Subcutaneous adipose tissue (tissue), 4 donors: ENCODE data around the gene KIF5C. TPM values are rescaled to one million over a fixed set of nuclear protein-coding genes. Genes with fewer than 3 reads are reported as not detected.

Experiments used
- CTCF ChIP-seq: fragments of 450-650 bp; IDR thresholded peaks from one replicate; pipeline ENCODE4 v1.5.1; 2016; ENCODE audit warnings: low read depth, mild to moderate bottlenecking, control low read depth, antibody characterized with exemption, moderate library complexity
- total RNA-seq, 4 donors: library from RNA; depleted of rRNA; stranded (reverse); fragments of >200 nt; gene quantifications; one replicate each; pipeline ENCODE4 v1.1.0, GENCODE V29; 2016

Gene KIF5C
- total RNA-seq, 4 donors from 2014 or later: 1.5 to 4.6 (median 2.0) TPM

GRCh38 chr2:148983896-148984295 lies 108.9 kb downstream of the KIF5C start:
- no peak for TF ChIP-seq CTCF

GRCh38 chr2:148984449-148984848 lies 109.4 kb downstream of the KIF5C start:
- no peak for TF ChIP-seq CTCF

GRCh38 chr2:148987286-148987685 lies 112.3 kb downstream of the KIF5C start:
- no peak for TF ChIP-seq CTCF

- no peak for TF ChIP-seq CTCF
Measured at GRCh38 chr2:148988337-148988736, 113.3 kb downstream of the KIF5C start.

- no peak for TF ChIP-seq CTCF
Measured at GRCh38 chr2:148989882-148990493, 115.0 kb downstream of the KIF5C start.

GRCh38 chr2:148990968-148991367 lies 115.9 kb downstream of the KIF5C start:
- no peak for TF ChIP-seq CTCF

- no peak for TF ChIP-seq CTCF
Measured at GRCh38 chr2:148992448-148992847, 117.4 kb downstream of the KIF5C start.
